NCI-H2196 (cell line): Measurements from ENCODE around the gene GALNT2.

Experiments used
- DNase-seq: peaks from one replicate; lab custom pipeline; 2025; ENCODE audit not compliant: unreplicated experiment; lab: John Stamatoyannopoulos, UW

GALNT2 gene

DNA sequence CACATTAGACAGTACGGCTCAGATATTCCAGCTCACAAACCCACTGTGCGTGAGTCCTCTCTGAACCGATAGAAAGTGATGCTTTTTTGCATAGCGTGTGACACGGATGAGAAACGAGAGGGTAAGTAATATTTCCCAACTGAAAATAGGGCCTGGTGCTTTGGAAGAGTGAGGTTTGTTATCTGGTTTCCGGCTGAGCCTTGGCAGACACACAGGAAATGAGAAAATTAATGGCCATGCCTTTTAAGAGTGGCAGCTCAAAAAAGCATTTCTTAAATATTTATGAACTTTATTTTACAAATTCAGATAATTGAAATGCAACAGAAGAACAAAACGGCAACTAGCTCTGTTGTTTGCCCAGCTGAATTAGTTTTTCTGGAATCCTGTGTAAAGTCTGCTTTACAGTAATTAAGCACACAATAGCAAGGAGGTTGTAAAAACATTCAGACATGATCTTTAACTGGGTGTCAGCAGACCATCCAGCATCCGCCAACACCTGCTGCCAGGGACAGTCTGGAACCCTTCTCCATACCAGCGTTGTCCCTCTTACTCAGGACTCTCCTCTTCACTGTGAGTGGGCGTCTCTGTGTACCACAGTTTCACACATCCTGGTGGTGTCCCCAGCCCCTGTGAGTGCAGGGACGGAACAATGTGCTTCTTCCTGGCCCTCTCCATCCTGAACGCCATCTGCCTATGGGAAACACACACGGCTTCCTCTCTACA, 203.7 kb downstream of the GALNT2 start:
- DNase-seq, result peak; percentile 59

DNA sequence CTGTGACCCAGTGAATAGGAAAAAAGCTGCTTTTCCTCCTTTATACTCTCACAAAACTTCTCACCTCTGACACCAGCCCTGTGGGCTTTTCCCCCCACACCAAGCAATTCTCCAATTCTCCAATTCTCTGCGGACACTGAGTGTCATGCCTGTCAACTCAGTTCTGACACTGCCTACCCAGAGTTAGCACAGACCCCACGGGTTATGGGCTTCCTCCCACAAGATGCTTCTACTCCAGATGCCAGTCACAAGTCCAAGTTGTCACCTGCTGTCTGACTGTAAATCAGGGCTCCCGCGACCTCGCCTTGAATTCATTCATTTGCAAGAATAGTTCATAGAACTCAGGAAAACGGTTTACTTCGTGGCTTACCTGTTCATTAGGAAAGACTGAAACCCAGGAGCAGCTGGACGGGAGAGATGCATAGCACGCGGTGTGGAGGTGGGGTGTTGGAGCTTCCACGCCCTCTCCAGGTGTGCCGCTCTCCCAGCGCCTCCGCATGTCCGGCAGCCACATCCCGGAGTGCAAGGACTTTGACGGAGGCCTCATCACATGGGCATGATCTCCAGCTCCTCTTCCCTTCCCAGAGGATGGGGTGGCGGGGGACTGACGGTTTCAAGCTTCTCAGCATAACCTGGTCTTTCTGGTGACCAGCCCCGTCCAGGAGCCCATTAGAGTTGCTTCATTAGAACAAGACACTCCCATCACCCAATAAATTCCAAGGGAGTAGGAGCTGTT, 204.4 kb downstream of the GALNT2 start:
- DNase-seq, result no peak

DNA sequence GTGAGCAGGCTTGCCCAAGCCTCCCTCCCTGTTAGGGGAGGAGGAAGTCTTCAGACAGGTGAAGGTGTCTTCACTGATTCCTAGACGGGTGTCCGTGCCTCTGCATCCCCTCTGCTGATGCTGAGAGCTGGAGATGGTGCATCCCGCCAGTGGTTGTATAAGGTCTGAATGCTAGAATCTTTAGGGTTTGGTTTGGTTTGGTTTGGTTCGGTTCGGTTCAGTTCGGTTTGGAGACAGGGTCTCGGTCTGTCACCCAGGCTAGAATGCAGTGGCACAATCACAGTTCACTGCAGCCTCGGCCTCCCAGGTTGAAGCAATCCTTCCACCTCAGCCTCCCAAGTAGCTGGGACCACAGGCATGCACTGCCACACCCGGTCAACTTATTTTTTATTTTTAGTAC, 205.5 kb downstream of the GALNT2 start:
- no peak for DNase-seq

- DNase-seq, result no peak
Observed at GRCh38 chr1:230273141-230273710, 206.2 kb downstream of the GALNT2 start.

- DNase-seq, result no peak
Observed at GRCh38 chr1:230274254-230274653, 207.2 kb downstream of the GALNT2 start.

DNA sequence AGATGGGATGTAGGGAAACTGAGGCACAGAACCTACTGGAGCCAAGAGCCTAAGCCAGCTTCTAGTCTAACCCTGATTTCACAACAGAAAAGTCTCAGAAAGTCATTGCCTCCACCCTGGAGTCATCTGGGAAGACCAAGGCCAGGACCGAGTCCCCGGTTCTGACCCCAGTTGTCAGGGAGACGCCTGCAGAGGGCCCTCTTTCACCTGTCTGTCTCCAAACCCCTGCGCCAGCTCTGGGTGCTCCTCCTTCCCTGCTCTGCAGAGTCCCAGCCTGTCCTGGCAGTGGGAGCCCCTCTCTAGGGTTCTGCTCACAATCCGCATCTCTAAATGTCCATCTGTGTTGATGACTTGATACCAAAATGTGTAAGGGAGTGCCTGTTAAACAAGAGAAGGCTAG, 209.4 kb downstream of the GALNT2 start:
- DNase-seq, result no peak

GRCh38 chr1:230277201-230278025, 210.4 kb downstream of the GALNT2 start:
- no peak for DNase-seq

DNA sequence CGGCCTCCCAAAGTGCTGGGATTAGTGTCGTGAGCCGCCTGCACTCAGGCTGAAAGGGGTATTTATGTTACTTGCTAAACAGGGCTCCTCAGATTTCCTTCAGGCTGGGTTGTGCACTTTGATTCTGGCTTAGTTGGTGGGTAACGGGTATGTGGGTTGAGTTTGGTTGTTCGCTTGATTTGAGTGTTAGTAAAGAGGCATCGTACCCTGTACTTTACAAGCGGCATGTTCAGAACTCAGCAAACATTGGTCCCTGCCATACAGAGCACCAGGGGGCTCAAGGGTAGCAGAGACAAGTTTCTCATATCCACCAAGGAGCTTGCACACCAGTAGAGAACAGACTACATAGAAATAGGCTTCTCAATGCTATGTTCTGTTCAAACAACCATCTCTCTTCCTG, 211.3 kb downstream of the GALNT2 start:
- no peak for DNase-seq

GRCh38 chr1:230278871-230279582, 212.0 kb downstream of the GALNT2 start:
- no peak for DNase-seq

- no peak for DNase-seq
Observed at GRCh38 chr1:230279583-230279945, 212.5 kb downstream of the GALNT2 start.

DNA sequence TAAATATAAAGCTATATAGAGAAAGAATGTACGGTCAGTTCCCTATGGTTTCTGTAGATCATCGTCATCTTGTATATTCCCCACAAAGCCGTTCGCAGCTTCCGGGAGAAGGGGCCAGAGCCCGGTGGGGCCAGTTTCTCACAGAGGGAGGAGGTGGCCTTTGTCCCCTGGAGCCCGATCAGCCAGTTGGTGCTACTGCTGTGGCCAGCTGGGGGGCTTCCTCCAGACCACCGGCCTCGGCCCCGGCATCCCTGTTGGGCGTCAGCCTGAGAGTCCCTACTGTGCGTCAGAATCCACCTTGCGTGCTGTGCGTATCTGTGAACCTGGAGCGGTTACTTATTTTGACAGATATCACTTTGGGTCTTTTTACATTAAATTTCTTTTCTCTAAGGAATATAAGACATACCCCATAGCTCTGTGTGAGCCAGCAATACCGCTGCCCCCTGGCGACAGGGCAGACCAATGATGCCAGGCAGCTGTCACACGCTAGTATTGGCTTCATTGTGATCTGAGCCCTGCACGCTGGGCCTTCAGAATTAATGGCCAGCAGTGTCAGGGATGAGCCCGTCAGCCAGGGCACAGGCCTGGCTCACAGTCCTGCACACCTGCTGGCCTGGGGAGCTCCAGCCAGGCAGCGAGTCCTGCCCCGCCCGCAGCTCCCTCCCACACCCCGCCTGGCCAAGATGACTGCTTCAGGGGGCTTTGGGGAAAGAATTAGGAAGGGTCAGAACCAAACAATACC, 213.2 kb downstream of the GALNT2 start:
- no peak for DNase-seq

DNA sequence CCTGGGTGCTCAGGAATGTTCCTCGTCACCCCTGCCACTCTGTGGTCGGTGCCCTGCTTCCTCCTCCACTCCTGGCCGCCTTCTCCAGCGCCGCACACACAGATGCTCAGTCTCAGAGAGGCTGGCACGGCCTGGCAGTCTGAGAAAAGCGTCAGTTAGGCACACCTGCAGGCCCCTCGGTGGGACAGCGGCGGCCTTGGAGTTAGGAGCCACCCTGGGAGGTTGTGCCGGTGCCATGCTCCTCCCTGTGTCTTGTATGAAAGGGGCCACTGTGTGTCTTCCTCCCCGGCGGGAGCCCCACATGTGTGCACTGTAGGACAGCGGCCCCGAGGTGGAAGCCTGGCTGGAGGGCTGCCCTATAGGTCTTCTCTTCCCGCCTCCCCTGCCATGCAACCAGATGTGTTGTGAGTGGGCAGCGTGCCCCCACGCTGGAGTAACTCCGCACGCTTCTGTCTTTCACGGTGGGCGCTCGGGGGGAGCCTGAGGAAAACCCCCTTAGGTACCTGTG, 213.9 kb downstream of the GALNT2 start:
- no peak for DNase-seq

DNA sequence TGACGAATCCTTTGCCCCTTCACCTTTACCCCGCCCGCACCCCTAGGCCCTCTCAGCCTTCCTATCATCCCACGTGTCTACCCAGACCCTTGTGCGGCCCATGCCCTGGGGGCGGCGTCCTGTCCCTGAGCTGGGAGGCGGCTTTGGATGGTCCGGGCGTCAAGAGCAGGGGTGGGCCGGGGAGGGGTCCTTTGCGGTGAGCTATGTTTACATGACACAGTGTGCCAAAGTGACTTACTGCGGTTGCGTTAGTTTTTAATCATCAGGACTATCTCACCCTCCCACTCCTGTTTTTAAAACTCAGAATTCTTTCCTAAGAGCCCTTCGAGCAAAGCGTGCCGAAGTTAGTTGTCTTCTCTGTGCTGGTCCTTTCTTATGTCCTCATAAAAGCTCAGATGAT, 214.5 kb downstream of the GALNT2 start:
- no peak for DNase-seq

DNA sequence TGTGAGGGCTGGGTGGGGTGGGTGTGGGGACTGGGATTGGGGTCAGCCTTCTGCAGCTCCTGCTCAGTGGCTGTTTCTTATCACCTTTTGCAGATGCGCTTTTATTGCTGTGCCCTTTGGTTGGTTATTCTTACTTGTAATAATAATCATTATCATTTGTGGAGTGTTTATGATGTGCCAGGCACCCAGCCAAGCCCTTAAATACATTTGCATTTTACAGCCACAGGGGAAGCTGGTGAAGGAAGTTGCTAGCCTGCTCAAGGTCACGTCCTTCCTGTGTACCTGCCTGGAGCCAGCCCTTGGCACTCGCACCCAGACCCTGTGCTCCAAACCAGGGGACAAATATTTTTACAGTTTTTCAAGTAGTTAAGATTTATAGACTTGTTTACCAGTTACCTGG, 215.1 kb downstream of the GALNT2 start:
- no peak for DNase-seq

GRCh38 chr1:230283678-230284077, 216.6 kb downstream of the GALNT2 start:
- no peak for DNase-seq

GRCh38 chr1:230284891-230285290, 217.9 kb downstream of the GALNT2 start:
- DNase-seq, result no peak

- no peak for DNase-seq
Observed at GRCh38 chr1:230285351-230285750, 218.3 kb downstream of the GALNT2 start.

DNA sequence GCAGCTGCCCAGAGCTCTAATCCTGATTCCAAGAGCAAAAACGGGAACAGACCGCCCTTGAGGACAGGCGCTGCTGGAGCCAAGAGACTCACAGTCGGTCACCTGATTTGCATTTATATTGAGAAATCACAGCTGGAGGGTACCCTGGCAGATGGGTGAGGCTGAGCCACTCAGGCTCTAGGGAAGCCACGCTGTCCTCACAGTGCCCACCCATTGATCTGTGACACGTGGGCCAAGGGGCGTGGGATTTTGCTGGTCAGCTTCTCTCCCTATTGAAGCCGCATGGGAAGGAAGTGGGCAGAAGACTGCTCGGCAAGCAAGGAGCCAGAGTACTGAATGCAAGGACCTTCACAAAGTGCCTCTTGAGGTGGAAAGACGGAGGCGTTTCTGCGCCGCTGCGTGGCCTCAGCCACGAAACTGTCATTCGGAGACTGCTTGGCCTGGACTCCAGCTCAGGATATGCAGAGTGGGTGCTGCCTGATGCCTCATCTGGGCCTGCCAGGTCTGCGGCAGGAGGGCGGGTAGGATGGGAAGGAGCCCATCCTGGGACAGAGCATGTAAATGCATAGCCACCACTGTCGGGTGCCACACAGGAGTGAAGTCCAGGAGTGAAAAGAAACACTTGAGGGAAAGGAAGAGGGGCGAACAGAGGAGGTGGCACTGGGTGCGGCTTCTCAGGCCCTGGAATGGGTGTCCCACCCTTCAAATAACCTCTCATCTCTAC, 219.3 kb downstream of the GALNT2 start:
- no peak for DNase-seq

GRCh38 chr1:230286890-230287269, 219.8 kb downstream of the GALNT2 start:
- no peak for DNase-seq
